GM18870 (cell line): Measurements from ENCODE around the gene HOXD11.

Experiments used
- ATAC-seq: cut with Tn5 transposase; IDR thresholded peaks from one replicate; pipeline ENCODE4 v1.9.1; 2021; ENCODE audit warnings: moderate library complexity; ENCODE audit not compliant: unreplicated experiment

Gene HOXD11

DNA sequence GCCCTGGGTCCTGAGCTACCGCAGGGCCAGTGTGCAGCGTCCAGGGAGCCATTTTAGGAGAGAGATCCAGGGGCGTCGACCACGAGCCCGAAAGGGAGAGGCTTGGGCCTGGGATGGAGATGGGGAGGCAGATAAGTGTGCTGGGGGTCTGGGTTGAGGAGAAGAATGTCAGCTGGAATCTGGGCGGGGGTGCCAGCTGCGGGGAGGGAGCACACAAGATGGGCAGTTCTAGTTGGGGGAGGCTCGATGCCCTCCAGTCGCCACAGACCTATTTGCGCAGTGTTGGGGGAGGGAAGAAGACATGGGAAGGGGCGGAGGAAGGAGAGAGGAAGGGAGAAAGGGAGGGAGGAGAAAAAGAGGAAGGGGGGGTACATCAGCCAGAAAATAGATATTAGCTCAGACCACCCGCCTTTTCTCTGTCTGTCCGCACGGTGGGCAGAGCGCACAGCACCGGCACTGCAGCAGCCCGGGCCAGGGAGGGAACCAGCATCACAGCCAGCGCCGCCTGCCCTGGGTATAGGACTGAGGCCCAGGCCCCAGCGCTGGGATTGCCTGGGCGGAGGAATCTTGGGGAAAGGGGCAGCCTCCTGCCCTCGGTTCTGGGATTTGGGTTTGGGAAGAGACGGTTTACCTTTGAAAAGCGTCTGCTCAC is 1.9 kb upstream of the HOXD11 start:
- no peak for ATAC-seq

DNA sequence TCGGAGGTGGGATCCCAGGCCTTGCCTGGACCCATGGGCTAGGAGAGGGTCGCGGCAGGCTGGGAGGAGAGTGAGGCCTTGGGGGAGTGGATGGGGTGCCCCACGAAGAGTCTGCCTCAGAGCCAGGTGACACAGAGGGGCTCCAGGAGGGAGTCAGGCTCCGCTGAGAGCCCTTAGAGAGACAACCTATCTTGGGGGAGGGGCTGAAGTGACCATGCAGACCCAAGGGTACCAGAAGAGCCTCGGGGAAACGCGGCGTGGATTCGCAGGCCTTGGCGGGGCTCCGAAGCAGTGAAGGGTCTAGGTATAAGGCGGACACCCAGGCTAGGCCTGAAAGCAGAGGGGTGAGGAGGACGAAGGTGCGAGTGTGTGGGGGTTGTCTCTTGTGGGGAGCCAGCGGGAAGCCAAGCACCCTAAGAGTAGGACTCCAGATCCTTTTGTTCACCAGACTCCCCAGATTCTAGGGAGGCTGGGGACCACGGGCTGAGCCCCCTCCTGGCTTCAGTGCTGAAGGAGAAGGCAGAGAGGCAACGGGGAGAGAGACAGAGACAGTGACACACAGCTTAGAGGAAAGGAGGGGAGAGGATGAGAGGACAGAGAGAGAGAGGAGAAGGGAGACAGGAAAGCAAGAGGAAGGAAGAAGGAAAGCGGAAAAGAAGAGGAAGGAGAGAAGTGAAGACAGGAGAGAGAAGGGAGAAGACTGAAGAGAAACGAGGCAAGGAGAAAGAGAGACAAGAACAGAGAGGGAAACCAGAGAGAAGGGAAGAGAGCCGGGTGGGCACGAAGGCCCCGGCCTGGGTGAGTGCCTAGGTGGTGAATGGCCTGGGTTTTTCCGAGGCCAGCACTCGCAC is 1.1 kb upstream of the HOXD11 start:
- ATAC-seq: no peak

DNA sequence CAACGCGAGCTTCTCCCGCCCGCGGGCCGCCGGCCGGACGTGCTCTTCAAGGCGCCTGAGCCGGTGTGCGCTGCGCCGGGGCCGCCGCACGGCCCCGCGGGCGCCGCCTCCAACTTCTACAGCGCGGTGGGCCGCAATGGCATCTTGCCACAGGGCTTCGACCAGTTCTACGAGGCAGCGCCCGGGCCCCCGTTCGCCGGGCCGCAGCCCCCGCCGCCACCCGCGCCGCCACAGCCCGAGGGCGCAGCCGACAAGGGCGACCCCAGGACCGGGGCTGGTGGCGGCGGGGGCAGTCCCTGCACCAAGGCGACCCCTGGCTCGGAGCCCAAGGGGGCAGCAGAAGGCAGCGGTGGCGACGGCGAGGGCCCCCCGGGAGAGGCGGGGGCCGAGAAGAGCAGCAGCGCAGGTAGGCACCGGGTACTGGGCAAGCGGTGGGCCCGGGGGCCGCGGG is 676 bp downstream of the HOXD11 start:
- ATAC-seq: no peak

DNA sequence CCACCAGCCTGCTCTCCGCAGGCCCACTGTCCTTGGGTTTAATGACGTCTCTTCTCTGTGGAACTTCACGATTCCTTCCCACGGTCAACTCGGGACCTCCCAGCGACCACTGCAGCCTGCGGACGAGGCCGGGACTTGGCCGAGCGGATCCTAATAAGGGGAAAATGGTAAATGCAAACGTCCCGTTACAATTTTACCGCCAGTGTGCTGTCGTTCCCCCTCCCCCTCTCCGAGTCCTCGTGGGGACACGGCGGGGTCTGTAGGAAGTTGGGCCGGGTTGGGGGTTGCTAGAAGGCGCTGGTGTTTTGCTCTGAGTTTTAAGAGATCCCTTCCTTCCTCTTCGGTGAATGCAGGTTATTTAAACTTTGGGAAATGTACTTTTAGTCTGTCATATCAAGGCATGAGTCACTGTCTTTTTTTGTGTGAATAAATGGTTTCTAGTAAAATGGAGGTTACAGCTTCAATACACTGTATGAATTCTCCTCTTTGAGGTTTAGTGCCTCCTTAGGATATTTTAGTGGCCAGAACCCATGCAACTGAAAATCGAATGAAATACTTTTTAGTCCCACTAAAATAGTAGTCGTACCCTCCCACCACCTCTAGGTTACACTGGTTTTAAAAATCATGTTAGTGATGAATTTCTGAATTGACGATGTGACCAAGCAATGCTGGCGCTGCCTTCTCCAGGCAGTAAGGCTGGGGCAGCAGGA is 2.3 kb downstream of the HOXD11 start:
- ATAC-seq: no peak

DNA sequence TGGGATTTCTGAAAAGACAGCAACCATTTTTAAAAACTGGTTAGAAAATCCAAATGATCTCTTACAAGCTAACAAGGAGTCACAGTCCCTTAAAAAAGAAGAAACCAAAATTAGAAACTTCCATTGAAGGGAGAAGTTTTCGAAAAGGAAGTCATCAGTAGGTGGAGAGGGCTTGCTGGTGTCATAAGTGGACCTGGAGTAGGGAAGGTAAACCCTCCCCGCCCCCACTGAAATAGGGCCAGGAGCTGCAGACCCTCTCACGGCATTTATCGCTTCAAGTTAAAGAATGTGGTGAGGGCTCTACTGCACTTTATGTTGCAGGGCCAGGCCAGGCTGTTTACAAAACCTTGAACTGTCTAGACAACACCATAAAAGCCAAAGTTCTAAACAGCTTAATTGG is 2.9 kb downstream of the HOXD11 start:
- no peak for ATAC-seq

DNA sequence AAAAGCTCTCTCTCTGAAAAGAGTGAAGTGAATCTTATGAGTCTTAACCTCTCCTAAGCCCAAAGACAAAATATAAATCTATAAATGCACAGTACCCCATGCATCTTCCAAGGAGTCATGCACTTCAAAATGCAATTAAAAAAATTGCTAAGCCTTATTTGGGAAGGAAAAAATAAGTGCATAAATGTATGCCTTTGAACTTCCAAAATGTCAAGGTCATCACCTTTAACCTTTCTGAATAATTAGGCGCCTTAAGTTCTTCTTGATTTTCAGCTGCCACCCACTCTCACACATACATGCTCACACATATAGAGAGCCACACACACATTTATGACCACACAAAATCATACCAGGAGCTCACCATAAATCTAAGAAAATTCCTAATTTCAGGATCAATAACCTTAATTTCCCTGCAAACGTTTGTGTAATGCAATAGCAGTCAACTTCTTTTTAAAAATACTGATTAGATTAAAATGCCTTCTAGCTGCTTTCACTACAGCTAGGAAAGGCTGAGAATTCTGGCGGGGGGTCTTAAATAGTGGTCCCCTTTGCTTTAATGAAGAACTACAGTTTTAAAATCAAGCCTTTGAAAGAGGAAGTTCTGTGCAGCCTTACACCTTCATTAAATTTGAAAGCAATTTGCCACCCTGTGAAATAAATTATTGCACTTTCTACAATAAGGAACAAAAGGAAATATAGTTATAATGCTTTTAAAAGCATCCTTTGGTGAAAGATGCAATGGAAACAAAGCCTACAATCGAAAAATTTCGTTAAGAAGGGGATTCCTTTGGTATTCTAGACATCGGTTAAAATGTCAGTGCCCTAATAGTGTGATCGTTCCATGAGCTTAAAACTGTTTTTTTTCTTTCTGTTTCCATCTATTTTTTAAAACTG is 3.6 kb downstream of the HOXD11 start:
- no peak for ATAC-seq

DNA sequence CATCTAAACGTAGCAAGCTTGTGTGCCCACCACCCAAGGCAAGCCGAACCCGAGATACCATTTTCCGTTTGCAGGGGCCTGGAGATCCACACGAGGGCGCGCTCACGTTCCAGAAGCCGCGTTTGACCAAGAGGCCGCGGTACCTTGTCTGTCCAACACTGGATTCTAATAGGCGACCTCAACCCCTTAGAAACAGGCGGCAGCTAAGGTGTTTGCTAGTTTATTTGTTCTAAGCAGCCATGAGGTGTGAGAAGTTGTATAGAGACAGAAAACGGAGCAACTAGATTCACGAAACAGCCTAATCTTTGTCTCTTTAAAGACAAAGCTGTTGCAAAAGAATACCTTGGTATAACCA is 4.2 kb downstream of the HOXD11 start:
- ATAC-seq: no peak

DNA sequence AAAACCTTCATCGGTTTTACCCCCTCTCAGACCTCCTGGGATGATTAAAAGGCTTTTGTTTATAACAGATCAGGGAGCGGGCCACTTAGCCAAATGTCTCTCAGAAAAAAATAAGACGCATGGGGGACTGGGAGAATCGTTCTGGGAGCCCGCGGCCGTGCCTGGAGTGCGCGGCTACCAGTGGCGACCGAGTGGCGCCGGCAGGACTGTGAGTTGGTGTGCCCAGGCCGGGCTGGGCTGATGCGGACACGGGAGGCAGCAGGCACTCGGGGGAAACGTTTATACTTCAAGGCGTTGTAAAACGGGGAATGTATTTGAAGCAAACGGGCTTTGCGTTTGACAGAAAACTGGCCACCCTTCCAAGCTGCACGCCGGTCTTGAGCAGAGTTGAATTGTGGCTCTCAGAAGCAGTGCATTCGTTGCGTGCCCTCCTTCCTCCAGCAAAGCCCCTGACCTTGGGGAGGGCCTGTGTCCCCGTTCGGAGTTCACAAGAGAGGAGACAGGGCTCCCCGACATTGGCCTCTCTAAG is 4.8 kb downstream of the HOXD11 start:
- no peak for ATAC-seq

DNA sequence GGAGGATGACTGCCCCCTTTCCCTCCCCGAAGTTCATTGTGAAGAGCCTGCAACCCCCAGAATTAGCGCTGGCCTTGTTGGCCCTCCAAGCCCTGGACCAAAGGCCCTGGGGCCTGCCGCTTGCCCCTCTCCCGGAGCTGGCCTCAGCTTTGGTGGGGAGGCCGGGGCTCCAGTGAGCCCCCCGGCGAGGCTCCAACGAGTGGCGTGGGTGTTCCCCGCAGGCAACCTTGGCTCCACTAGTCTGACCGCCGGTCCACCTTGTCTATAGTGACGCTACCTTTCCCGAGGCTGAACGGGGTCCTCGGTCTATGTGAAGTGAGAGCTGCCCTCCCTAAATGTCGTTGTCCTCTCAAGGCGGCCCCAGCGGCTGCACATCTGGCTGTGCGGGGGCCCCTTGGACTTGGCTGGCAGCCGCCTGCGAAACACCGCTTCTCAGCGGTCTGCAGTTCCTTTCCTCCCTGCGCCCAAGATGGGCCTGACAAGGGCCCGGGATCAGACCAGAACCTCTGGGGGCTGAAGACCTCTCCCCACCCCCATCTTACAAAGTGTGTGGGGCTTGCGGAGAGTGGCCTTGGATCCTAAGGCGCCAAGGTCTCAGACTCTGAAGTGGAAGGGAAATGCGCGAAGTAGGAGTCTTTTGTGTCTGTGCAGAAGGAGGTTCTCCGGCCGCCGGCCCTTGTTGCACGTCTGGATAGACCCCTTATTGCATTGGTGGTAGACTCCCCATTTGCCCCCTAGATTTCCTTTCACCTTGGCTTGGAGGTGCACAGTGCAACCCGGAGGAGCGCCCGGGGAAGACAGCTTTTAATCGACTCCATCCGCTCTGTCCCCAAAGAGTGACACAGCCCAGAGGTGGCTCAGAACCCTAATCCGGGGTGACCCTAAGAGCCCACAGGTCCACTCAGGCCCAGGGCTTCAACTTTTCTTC is 5.6 kb downstream of the HOXD11 start:
- ATAC-seq: no peak

DNA sequence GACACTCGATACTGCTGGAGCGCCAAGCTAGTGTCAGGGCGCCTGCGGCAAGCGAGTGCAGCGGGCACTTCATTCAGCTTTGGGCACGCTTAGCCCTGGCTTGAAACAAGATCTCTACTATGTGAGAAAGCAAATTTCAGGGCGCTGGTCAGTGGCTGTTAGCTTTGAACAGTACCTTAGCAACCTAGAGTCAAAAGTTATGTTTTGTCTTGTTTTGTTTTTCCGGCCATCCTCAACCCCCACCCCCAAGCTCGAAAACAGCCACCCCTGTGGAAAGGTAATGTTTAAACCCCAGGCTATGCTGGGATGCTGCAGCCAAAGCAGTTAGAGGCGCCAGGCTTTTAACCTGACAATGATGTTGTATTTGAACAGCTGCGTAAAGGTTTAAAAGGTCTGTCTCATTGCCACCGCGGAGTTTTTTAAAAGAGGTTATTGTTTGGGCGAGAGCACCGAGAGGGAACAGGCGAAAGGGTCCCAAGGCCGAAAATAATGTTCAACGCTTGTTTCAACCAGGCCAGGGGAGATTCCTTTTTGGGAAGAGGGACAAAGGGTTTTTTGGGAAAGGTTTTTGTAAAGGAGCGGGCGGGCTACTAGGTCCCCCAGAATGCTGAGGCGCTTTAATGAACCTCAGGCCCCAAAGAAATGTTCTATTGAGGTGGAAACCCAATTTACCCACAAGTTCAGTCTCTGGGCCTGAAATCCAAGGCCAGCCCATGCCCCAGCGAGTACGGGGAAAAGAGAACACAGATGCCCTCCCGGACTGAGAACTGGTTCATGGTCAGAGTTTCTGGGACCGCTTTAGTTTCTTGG is 7.2 kb downstream of the HOXD11 start:
- ATAC-seq: no peak

DNA sequence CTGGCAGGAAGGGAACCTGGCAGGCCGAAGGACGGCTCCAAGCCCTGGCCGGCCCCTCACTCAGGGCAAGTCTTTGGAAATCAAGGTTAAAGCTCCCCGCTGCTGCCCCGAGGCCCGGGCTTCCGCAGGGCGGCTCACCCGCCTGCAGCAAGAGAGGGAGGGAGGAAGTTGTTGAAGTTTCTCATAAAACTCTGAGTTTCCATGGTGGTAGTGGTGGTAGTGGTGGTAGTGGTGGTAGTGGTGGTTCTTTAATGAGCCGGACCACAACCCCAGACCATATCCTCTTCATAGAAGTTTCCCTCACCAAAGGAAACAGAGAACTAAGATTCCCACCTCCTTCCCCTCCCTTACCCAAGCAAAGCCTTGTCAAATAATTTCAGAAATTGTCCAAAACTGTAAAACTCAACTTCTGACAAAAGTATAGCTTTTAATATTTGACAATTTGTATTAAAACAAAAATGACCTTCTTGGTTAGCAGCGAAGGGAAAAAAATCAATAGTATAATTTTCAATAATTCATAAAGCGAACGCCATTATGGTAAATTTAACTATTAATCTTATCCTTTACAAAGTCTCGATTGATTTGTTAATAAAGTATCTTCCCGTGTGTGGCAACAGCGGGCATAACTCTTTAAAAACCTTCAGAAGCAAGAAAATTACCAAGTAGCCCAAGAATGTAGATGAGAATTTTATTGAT is 8.0 kb downstream of the HOXD11 start:
- no peak for ATAC-seq

DNA sequence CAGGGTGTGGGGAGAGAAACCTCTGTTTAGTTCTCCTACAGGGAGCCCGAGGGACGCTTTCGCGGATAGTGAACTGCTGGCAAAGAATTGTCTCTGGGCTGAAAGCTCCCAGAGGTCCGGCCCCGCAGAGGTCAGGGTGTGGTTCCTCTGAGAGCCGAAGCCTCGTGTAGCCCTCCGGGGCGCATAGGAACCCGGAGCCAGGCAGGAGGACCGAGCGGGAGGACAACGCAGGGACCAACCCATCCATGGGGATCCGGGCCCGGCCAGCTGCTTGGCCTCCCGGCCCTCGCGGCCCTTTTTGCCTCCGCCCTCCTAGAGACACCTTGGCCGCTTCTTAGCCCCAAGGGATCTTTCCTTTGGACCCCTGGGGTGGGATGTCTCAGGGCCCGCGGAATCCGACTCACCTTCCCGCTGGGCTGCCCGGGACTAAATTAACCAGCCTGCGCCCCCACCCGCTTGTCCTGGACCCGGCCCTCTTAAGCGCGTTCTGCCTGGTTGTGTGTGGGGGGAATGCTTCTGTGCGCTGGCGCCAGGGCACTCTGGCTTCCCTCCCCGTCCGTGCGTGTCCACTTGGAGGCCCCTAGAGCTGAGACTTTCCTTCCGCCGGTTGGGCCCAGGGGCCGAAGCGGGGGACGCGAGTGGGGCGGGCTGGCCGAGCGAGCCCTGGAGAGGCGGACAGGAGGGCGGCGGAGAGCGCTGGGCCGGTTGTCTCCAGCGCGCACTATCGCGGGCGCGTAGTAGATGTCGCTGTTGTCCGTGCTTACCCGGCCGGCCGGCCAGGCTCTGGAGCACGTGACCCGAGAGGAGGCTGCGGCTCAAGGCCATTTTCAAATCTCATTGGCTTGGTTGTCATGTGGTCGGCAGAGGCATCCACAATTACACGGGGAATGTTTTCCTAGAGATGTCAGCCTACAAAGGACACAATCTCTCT is 9.1 kb downstream of the HOXD11 start, which contains the start of gene HOXD10:
Gene HOXD10, plus strand, starts transcription at position 896 of the 931 bp plus-strand sequence. CDS start 56 bp downstream, outside the sequence.
- no peak for ATAC-seq

DNA sequence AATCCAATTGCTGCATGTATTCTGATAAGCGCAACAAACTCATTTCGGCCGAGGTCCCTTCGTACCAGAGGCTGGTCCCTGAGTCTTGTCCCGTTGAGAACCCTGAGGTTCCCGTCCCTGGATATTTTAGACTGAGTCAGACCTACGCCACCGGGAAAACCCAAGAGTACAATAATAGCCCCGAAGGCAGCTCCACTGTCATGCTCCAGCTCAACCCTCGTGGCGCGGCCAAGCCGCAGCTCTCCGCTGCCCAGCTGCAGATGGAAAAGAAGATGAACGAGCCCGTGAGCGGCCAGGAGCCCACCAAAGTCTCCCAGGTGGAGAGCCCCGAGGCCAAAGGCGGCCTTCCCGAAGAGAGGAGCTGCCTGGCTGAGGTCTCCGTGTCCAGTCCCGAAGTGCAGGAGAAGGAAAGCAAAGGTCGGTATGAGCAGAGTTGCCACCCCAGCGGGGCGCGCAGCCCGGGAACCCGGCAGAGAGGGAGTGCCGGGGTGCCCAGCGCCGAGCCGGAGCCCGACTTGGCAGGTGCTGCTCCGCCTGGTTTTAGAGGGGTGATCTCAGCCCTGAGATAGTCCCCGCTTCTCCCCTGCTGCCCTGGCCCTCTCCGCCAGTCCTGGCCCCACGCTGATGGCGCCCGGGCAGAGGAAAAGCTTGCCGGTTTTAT is 10.2 kb downstream of the HOXD11 start:
- no peak for ATAC-seq

DNA sequence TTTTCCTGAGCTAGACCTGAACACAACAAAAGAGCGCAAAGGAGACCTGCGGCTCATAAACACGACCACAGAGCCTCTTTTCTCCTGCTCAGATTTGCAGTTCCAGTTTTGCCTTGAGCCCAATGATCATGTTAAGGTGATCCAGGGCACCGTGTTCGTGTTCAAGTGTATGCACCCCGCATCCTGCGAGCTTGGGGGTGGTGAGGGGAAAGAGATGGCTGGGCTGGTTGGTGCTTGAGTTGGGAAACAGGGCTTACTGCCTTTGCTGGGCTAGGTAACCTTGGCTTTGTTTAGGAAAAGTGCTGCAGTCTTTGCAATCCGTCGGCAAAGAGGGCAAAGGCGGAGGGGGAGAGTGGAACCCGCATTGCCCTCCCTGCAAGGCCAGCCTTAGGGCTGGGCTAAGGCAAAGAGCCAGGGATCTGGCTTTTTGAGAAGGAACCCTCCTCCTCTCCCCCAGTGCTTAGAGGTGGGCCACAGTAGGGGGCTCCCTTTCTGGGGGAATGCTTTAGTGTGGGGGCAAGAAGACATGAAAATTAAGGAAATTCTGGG is 10.8 kb downstream of the HOXD11 start:
- no peak for ATAC-seq

DNA sequence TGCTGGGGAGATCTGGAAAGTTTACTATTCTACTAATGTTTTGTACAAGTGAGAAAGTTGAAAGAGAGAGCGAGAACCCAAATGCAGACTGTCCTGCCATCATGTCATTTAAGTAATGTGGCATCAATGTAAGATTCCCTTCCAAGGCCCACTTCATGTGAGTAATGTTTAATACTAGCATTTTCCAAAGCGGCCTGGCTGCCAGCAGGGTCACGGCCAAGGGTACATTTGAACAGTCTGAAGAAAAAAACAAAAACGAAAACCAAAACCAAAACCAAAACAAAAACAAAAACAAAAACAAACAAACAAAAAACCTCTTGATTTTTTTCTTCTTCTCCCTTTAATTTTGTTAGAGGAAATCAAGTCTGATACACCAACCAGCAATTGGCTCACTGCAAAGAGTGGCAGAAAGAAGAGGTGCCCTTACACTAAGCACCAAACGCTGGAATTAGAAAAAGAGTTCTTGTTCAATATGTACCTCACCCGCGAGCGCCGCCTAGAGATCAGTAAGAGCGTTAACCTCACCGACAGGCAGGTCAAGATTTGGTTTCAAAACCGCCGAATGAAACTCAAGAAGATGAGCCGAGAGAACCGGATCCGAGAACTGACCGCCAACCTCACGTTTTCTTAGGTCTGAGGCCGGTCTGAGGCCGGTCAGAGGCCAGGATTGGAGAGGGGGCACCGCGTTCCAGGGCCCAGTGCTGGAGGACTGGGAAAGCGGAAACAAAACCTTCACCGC is 11.7 kb downstream of the HOXD11 start:
- no peak for ATAC-seq
